Measurements from ENCODE around the gene CAMK1D.

Gene CAMK1D

GRCh38 chr10:12448729-12449391 is 99.5 kb downstream of the CAMK1D start:
- DNase-seq (ENCODE audit: low read depth): peak; percentile 10
- no peak overlapping the region for H3K4me3 ChIP-seq (ENCODE audit: low read length)
- TF ChIP-seq, protein P1, sequence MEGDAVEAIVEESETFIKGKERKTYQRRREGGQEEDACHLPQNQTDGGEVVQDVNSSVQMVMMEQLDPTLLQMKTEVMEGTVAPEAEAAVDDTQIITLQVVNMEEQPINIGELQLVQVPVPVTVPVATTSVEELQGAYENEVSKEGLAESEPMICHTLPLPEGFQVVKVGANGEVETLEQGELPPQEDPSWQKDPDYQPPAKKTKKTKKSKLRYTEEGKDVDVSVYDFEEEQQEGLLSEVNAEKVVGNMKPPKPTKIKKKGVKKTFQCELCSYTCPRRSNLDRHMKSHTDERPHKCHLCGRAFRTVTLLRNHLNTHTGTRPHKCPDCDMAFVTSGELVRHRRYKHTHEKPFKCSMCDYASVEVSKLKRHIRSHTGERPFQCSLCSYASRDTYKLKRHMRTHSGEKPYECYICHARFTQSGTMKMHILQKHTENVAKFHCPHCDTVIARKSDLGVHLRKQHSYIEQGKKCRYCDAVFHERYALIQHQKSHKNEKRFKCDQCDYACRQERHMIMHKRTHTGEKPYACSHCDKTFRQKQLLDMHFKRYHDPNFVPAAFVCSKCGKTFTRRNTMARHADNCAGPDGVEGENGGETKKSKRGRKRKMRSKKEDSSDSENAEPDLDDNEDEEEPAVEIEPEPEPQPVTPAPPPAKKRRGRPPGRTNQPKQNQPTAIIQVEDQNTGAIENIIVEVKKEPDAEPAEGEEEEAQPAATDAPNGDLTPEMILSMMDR (conservative IDR thresholded peaks at IDR 0.05; ENCODE audit: low read depth, low read length): no peak

- TF ChIP-seq, protein P1 (conservative IDR thresholded peaks at IDR 0.05; ENCODE audit: low read depth, low read length): no peak
Observed at GRCh38 chr10:12455318-12455717, 106.0 kb downstream of the CAMK1D start.

DNA sequence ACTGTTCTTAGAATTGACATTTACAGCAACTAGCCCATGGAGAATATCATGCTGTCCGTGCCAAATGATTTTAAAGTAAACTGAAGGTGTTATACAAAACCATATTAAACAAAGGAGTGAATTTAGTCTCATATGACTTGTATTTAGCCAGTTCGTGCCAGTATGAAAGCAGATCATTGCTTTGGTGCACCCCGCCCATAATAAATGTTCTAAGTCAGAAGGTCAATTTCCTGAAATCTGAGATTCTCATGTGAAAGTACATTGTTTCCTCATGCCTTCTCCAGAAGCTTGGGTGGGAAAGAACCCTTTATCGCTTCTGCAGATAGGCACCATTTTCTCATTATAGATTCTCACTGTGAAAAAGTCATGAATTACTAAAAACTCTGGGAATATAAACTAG is 106.4 kb downstream of the CAMK1D start:
- H3K4me3 ChIP-seq (ENCODE audit: low read length): no peak overlapping the region
- TF ChIP-seq, protein P1 (conservative IDR thresholded peaks at IDR 0.05; ENCODE audit: low read depth, low read length): no peak
- DNase-seq (ENCODE audit: low read depth): no peak

More at GRCh38 chr10:12455318-12455717, 106.0 kb downstream of the CAMK1D start:
- H3K4me3 ChIP-seq (ENCODE audit: low read length): no peak overlapping the region
- no peak for DNase-seq (ENCODE audit: low read depth)

DNA sequence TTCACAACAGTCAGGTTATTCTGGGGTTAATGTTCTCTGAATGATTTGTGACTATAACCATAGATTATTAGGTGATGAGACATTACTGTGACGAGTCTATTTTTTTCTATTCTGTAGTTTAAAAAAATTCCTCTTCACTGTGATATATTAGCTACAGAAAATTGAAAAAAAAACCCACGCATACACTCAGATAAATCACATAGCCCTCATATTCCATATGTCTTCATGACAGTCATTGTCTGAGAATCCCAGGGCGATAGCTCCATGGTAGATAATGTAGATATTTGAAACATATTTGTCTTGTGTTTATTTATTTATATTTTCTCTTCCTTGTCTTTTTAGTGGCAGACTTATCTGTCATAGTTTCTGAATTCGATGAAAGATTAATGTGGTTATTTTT is 110.0 kb downstream of the CAMK1D start:
- TF ChIP-seq, protein P1 (conservative IDR thresholded peaks at IDR 0.05; ENCODE audit: low read depth, low read length): no peak
- no peak overlapping the region for H3K4me3 ChIP-seq (ENCODE audit: low read length)
- DNase-seq (ENCODE audit: low read depth): no peak

DNA sequence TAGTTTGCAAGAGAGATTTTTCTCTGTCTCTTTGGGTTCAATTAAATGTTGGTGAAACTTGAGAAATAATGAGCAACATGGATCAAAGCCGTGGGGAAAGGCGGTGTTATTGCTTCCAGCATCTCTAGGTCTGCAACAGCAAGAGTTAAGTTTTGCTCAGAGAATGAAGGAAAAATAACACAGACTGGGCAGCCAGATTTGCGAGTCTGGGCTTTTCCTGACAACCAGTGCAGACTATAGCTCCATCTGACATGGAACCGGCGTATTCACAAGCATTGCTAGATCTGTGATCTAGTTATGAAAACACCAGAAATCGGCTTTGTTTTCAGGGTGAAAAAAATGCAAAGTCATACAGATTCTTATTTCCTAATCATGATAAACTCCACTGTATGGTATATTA is 110.4 kb downstream of the CAMK1D start:
- DNase-seq (ENCODE audit: low read depth): no peak
- TF ChIP-seq, protein P1 (conservative IDR thresholded peaks at IDR 0.05; ENCODE audit: low read depth, low read length): no peak

GRCh38 chr10:12463459-12463838 is 114.1 kb downstream of the CAMK1D start:
- TF ChIP-seq, protein P1 (conservative IDR thresholded peaks at IDR 0.05; ENCODE audit: low read depth, low read length): no peak
- no peak overlapping the region for H3K4me3 ChIP-seq (ENCODE audit: low read length)
- DNase-seq (ENCODE audit: low read depth): no peak

More for the DNA sequence above, 110.4 kb downstream of the CAMK1D start:
- H3K4me3 ChIP-seq (ENCODE audit: low read length): no peak overlapping the region

DNA sequence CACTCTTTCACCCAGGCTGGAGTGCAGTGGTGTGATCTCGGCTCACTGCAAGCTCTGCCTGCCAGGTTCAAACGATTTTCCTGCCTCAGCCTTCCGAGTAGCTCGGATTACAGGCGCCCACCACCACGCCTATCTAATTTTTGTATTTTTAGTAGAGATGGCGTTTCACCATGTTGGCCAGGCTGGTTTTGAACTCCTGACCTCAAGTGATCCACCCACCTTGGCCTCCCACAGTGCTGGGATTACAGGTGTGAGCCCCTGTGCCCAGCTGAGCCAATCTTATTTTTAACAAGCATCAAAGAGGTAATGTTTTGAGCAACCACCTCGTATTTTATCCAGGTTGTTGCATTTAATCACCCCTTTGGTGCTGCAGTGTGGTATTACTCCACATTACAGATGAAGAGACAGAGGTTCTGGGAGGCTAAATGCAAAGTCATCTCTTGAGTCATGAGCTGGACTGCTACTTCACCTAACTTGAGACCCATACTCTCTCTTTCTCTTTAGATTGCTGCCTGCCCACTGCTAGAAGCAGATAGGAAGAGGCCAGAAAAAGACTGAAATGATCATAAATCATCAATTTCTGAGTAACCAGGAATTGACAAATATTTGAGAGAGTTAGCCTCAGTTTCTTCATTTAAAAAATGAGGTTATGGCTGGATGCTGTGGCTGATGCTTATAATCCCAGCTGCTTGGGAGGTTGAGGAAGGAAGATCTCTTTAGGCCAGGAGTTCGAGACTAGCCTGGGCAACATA is 116.2 kb downstream of the CAMK1D start:
- TF ChIP-seq, protein P1 (conservative IDR thresholded peaks at IDR 0.05; ENCODE audit: low read depth, low read length): no peak
- no peak for DNase-seq (ENCODE audit: low read depth)
- H3K4me3 ChIP-seq (ENCODE audit: low read length): no peak overlapping the region
